Endothelial cell of umbilical vein (primary cell): ENCODE results near the gene VWCE. TPM values are rescaled to one million over a fixed set of nuclear protein-coding genes. Genes with fewer than 3 reads are reported as not detected.
"Not testable (repeated sequence)": the region's sequence is repeated elsewhere in the genome, so short reads cannot be mapped to it uniquely, and the experiment has no call there.

Experiments used
- BruUV-seq: library from RNA; stranded (reverse); fragments of 400-500 nt; replicated peaks from 2 replicates; lab custom pipeline; 2021; lab: Mats Ljungman, UMichigan
- CTCF ChIA-PET: fragments of 300-600, 350-600 bp; sonication (Branson Sonifier 250); formaldehyde crosslinking; loops from one replicate; lab custom pipeline; 2021; ENCODE audit warnings: antibody characterized with exemption, inconsistent platforms; lab: Charles Lee
- POLR2A ChIA-PET: fragments of 300-600, 350-600 bp; sonication (Branson Sonifier 250); formaldehyde crosslinking; loops from one replicate; lab custom pipeline; 2021; ENCODE audit warnings: antibody characterized with exemption, inconsistent platforms; lab: Charles Lee
- DNase-seq: peaks from one replicate; pipeline ENCODE4 v3.0.0-alpha.2; 2011; ENCODE audit warnings: low read depth, low spot score
- FAIRE-seq: peaks from 2 replicates; lab custom pipeline; 2011; peaks lifted over from hg19 to GRCh38; lab: Jason Lieb, UNC
- H2AFZ ChIP-seq: 2 replicates; pipeline ENCODE4 v1.6.0; 2012; ENCODE audit warnings: low read depth, low read length, control low read depth, inconsistent platforms
- H3K27ac ChIP-seq: 2 replicates; pipeline ENCODE4 v1.5.1; 2011; ENCODE audit warnings: low read depth, mild to moderate bottlenecking, control low read depth, low read length, moderate library complexity; ENCODE audit not compliant: insufficient read depth
- H3K27me3 ChIP-seq, 2 experiments: 2 replicates each; pipeline versions ENCODE4 v1.6.0 to v1.6.1; 2011; ENCODE audit warnings: low read length in 2 of 2, mixed read lengths in 1 of 2; ENCODE audit not compliant: control insufficient read depth in 2 of 2, insufficient read depth in 2 of 2
- H3K36me3 ChIP-seq, 2 experiments: 2 replicates in 1 of 2; 3 replicates in 1 of 2; pipeline ENCODE4 v1.5.1; 2011; ENCODE audit warnings: low read length in 2 of 2, mild to moderate bottlenecking in 1 of 2, moderate library complexity in 1 of 2; ENCODE audit not compliant: control insufficient read depth in 2 of 2, insufficient read depth in 2 of 2; ENCODE audit errors: extremely low read depth in 1 of 2
- H3K4me1 ChIP-seq: 3 replicates; pipeline ENCODE4 v1.5.1; 2011; ENCODE audit warnings: mild to moderate bottlenecking, low read length; ENCODE audit not compliant: control insufficient read depth, insufficient read depth; ENCODE audit errors: extremely low read depth
- H3K4me2 ChIP-seq: 2 replicates; pipeline ENCODE4 v1.6.1; 2011; ENCODE audit warnings: low read length, control low read depth, mixed read lengths; ENCODE audit not compliant: insufficient read depth
- H3K4me3 ChIP-seq, 3 experiments: fragments of 200-600 bp in 1 of 3; sonication (generic), shearing (Covaris generic) in 1 of 3; replicated peaks in 1 of 3; 2 replicates each; pipeline ENCODE4 v1.5.1; 2011 to 2016; ENCODE audit warnings: control low read depth in 3 of 3, low read length in 3 of 3, mild to moderate bottlenecking in 2 of 3, inconsistent platforms in 1 of 3, low read depth in 1 of 3, moderate library complexity in 1 of 3; ENCODE audit not compliant: insufficient read depth in 1 of 3
- H3K79me2 ChIP-seq: 2 replicates; pipeline ENCODE4 v1.6.0; 2012; ENCODE audit warnings: low read length, inconsistent platforms; ENCODE audit not compliant: control insufficient read depth, insufficient read depth
- H3K9ac ChIP-seq: replicated peaks from 2 replicates; pipeline ENCODE3; 2011; ENCODE audit warnings: low read length, control low read depth; ENCODE audit not compliant: insufficient read depth; ENCODE audit errors: extremely low read depth
- H3K9me1 ChIP-seq: replicated peaks from 3 replicates; pipeline ENCODE4 v1.6.0; 2011; ENCODE audit warnings: mild to moderate bottlenecking, low read length; ENCODE audit not compliant: control insufficient read depth, insufficient read depth; ENCODE audit errors: extremely low read depth
- H3K9me3 ChIP-seq: replicated peaks from 2 replicates; pipeline ENCODE4 v1.5.1; 2012; ENCODE audit warnings: low read length, inconsistent platforms; ENCODE audit not compliant: control insufficient read depth, insufficient read depth
- H4K20me1 ChIP-seq: replicated peaks from 2 replicates; pipeline ENCODE3; 2011; ENCODE audit warnings: mild to moderate bottlenecking, low read length; ENCODE audit not compliant: control insufficient read depth, insufficient read depth; ENCODE audit errors: extremely low read depth
- dilution Hi-C: fragments of 300-500 bp; cut with MboI; formaldehyde crosslinking; loops from one replicate; pipeline ENCODE4 v1.15.0; 2019; ENCODE audit warnings: low sequenced_read_pairs; ENCODE audit not compliant: extremely low pct_ligation_motif_present
- intact Hi-C: fragments of 100-400 bp; cut with micrococcal nuclease; formaldehyde crosslinking; loops from one replicate; pipeline ENCODE4 v1.10.0; 2022
- polyA plus RNA-seq, 4 experiments: library from polyadenylated mRNA; depleted of rRNA in 3 of 4; stranded (reverse) in 3 of 4; unstranded in 1 of 4; fragments of >200 nt; gene quantifications; 2 replicates each; pipeline versions ENCODE4 v1.2.1 to v1.2.3, GENCODE V29; 2011 to 2012; ENCODE audit warnings: missing spikeins in 1 of 4
- total RNA-seq: library from RNA; stranded (reverse); gene quantifications from 2 replicates; pipeline ENCODE4 v1.2.3, GENCODE V29; 2021

VWCE gene
- total and polyA plus RNA-seq, 2 donors (not counting 3 experiments of a cell fraction or from before 2014, with no cell fraction given), result 6.5 to 14.4 TPM

- H3K4me1 ChIP-seq, dilution Hi-C loops, H4K20me1 ChIP-seq, intact Hi-C loops, H3K36me3 ChIP-seq, DNase-seq, CTCF ChIA-PET, H3K79me2 ChIP-seq, H3K4me2 ChIP-seq, H3K9me1 ChIP-seq, H3K9me3 ChIP-seq, H2AFZ ChIP-seq, H3K27me3 ChIP-seq, BruUV-seq, H3K9ac ChIP-seq, H3K4me3 ChIP-seq, FAIRE-seq, POLR2A ChIA-PET, H3K27ac ChIP-seq: not testable (repeated sequence)
Observed at GRCh38 chr11:61245284-61245964, 49.7 kb downstream of the VWCE start.

- H3K4me3 ChIP-seq, DNase-seq, H3K9me1 ChIP-seq, H2AFZ ChIP-seq, dilution Hi-C loops, FAIRE-seq, intact Hi-C loops, H3K36me3 ChIP-seq, H3K79me2 ChIP-seq, BruUV-seq, H3K4me1 ChIP-seq, CTCF ChIA-PET, H4K20me1 ChIP-seq, H3K27me3 ChIP-seq, H3K27ac ChIP-seq, H3K9ac ChIP-seq, H3K4me2 ChIP-seq, H3K9me3 ChIP-seq, POLR2A ChIA-PET: not testable (repeated sequence)
Observed at GRCh38 chr11:61241526-61241925, 53.6 kb downstream of the VWCE start.

DNA sequence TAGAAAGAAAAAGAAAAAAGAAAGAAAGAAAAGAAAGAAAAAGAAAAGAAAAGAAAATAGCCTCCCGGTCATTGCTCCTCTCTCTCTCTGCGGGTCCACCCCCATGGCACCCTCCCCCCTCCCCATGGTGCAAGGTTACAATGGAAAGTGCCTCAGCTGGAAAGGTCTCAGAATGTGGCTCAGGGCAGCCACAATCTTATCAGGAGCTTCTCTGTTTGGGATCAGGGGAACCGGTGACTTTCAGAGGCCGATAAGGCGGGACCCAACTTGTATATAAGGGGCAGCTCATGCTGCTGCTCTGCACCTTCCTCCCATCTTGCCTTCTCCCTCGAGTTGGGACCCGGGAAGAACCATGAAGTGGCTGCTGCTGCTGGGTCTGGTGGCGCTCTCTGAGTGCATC, 54.2 kb downstream of the VWCE start, which contains the start of gene PGA5:
Gene PGA5, plus strand, starts transcription at position 301 of the 400 bp plus-strand sequence. Its CDS starts 52 bp downstream, at position 353.
- H3K9me1 ChIP-seq, H4K20me1 ChIP-seq, H3K79me2 ChIP-seq, H3K4me1 ChIP-seq, POLR2A ChIA-PET, H2AFZ ChIP-seq, H3K4me2 ChIP-seq, H3K27ac ChIP-seq, intact Hi-C loops, H3K27me3 ChIP-seq, H3K4me3 ChIP-seq, FAIRE-seq, H3K36me3 ChIP-seq, DNase-seq, dilution Hi-C loops, H3K9ac ChIP-seq, BruUV-seq, CTCF ChIA-PET, H3K9me3 ChIP-seq: not testable (repeated sequence)

DNA sequence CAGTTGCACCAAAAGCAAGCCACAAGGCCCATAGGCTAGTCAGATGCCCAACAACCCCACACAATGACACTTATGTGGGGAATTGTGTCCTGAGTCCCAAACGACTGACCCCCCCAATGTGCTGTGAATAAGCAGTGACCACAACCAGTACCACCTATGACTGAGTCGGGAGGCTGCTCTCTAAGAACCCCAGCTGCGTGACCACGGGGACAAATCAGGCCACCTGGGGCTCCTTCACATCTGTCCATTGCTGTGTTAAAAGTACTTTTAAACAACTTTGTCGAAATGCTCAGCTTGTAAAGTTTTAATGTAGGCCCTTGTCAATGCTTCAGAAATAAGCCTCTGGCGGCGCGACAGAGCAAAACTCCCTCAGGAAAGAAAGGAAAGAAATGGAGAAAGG, 54.8 kb downstream of the VWCE start:
- H3K9me1 ChIP-seq, CTCF ChIA-PET, intact Hi-C loops, DNase-seq, POLR2A ChIA-PET, H3K4me3 ChIP-seq, H3K4me2 ChIP-seq, H3K27me3 ChIP-seq, dilution Hi-C loops, H3K79me2 ChIP-seq, H3K36me3 ChIP-seq, H4K20me1 ChIP-seq, H2AFZ ChIP-seq, H3K9ac ChIP-seq, H3K9me3 ChIP-seq, BruUV-seq, H3K4me1 ChIP-seq, FAIRE-seq, H3K27ac ChIP-seq: not testable (repeated sequence)
